ENCODE data around the gene RHEX.
A peak's percentile ranks its signal among the peaks of the same experiment; 100 is the strongest.
"Not testable (repeated sequence)": the region's sequence is repeated elsewhere in the genome, so short reads cannot be mapped to it uniquely, and the experiment has no call there.

Gene RHEX, protein sequence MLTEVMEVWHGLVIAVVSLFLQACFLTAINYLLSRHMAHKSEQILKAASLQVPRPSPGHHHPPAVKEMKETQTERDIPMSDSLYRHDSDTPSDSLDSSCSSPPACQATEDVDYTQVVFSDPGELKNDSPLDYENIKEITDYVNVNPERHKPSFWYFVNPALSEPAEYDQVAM

DNA sequence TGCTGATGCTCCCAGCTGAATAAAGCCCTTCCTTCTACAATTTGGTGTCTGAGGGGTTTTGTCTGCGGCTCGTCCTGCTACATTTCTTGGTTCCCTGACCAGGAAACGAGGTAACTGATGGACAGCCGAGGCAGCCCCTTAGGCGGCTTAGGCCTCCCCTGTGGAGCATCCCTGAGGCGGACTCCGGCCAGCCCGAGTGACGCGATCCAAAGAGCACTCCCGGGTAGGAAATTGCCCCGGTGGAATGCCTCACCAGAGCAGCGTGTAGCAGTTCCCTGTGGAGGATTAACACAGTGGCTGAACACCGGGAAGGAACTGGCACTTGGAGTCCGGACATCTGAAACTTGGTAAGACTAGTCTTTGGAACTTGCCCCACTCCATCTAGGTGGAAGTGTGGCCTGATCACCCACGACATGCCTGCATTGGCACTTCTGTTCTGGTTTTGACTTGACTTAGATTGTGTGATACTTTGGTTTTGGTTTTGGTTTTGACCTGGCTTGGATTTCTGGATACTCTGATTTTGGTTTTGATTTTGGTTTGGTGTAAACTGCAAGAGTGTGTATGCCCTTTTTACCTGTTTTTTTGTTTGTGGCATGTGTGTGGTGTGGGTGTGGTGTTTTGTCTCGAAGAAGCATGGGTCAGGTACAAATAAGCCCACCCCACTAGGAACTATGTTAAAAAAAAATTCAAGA is at the start of gene RHEX:
Gene RHEX, plus strand, starts transcription at position 255 of the 692 bp plus-strand sequence. CDS start 44,656 bp downstream, outside the sequence.
- DNase-seq, result not testable (repeated sequence)

DNA sequence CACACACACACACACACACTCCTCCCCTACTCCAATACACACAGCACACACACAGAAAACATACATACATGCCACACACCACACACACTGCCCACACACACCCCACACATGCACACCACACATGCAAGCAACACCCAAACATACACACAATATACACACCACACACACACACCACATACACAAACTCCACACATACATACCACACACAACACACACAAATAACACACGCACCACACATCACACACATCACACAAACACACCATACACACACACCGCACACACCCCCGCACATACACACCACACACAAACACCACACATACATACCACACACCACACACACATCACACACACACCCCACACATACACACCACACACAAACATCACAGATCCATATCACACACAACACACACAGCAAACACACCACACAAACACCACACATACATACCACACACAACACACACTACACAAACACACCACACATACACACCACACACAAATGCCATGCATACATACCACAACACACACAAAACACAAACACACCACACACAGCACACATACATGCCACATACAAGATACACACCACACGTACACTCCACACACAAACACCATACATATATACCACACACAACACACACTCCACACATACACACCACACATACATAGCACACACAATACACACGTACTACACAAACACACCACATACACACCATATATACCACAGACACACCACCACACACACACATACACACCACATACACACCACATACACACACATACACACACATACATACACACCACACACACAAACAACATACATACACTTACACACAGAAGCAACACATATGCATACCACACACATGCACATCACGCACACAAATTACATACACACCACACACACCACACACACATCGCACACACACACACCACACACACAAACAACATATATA is 48.8 kb upstream of the RHEX start:
- DNase-seq, result no peak

DNA sequence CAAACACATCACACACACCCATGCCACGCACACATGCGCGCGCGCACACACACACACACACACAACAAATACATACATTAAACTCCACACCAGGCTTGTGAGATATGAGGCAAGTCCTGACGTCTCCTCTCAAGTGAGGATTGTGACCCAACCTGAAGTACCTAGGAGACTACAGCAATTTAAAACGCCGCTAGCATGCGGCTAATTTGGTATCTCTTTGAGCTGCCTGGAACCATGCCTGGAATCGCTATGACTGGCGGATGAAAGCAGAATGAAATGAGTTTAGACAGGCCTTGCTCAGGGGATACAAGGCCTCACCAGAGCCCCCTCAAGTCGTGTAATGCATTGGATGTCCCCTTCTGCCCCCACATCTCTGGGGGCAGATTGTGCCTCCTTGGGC is 48.1 kb upstream of the RHEX start:
- no peak for DNase-seq

DNA sequence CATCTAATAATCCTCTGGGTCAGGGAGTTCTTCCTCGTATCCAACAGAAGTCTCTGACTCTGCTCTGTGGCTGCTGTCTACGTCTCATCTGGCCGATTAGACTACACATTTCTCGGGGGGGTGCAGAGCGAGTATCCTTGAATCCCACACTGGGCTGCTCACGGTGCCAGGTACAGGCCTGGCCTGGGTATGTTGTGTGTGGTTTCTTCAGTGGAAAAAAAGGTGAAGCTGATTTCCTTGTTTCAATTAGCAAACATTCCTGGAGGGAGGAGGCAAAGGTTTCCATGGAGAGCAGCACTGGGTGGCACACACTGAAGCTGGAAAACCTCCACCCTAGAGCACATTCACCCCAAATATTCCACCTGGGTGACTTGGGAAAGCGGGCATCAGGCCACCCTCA is 47.7 kb upstream of the RHEX start:
- no peak for DNase-seq

DNA sequence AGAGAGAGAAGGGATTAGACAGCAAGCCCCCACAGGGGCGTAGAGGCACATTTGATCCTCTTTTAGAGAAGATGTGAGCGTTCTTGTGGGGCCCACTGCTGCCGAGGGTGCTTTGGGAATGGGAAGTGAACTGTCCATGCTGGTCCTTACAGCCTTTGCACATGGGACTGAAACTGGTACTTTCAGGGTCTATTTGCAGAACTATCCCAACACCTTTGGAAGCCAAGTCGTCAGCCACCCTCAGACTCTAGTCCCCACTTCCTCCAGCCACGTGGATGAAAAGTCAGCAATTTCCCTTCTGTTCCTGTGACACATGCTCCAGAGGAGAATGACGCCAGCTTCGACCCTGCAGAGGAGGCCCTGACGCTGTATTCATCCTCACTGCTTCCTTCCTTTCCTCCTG is 47.2 kb upstream of the RHEX start:
- no peak for DNase-seq

DNA sequence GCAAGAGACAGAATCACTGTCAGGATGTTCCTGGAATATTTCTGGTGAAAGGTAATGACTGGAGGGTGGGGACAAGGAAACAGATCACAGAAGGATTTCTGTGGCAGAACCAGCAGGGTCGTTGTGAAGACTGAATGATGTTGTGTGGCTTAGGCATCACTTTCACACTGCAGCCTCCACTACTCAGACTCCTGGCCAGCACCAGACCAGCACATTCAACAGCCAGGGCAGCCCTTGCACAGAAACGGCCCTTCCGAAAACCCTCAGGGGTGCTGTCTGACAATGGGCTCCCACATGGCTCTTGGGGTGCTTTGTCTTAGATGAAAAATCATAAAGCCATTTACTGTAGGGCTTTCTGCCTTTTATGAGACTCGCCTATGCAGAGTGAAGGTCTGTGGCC is 46.0 kb upstream of the RHEX start:
- no peak for DNase-seq

DNA sequence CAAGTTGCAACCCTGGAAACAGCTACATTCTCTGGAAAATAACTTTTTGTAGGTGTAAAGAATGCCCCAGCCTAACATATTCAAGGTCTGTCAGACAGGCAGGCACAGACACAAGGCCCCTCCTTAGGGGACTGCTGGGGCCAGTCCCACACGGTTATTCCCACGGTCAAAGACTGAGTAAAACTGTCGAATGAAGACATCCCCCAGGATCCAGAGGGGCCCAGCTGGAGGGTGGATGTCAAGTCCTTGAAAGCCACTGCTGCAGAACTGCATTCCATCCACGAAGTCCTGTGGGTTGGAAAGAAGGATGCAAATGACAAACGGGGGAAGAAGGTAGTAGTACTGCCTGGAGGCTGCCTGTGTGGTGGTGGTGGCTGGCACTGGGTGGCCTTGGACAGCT is 42.9 kb upstream of the RHEX start:
- DNase-seq, result no peak

DNA sequence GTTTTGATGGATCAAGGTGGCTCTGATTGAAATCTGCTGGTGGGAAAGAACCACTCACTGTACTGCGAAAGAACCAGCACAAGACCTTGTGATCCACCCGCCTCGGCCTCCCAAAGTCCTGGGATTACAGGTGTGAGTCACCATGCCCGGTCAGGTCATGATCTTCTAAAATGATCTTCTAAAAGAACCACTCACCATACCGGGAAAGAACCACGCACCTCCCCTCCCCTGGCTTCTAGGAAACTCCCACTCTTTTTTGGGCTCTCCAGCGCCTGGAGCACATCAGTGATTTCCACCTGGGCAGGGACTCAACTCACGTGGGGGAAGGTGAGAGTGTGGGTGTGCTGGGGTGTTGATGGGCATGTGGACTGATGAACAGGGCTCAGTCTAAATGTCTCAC is 41.9 kb upstream of the RHEX start:
- no peak for DNase-seq

DNA sequence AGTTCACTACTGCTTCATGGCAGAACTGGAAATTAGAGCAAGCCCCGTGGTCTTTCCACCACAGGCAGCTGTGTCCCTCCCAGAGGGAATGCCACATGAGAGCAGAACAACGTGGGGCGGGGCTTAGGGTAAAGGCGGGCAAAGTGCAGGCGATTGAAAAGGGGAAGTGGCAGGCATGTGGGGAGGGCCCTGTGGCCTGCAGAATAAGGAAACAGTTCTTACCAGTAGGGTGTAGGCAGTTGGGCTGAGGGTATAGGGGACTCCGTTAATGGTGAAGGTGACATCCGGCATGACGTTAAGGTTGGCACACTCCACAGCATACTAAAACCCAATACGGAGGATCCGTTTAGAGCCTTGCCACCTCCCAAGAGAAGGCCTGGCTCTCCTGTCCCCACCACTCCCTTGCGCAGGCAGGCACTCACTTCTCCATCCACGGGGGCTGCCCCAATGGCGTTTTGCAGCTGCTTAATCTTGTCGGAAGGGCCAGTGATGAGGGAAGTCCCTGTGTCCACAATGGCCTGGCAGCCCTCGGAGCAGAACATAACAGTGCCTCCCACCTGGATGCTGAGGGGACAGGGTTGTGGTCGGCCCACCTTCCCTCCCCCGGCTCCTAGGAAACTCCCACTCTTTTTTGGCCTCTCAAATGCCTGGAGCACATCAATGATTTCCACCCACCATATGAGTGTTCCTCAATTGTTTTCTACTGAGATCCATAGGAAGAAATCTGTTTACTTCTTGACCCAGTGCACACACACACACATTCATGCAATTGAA is 40.7 kb upstream of the RHEX start:
- peak; percentile 3 for DNase-seq

DNA sequence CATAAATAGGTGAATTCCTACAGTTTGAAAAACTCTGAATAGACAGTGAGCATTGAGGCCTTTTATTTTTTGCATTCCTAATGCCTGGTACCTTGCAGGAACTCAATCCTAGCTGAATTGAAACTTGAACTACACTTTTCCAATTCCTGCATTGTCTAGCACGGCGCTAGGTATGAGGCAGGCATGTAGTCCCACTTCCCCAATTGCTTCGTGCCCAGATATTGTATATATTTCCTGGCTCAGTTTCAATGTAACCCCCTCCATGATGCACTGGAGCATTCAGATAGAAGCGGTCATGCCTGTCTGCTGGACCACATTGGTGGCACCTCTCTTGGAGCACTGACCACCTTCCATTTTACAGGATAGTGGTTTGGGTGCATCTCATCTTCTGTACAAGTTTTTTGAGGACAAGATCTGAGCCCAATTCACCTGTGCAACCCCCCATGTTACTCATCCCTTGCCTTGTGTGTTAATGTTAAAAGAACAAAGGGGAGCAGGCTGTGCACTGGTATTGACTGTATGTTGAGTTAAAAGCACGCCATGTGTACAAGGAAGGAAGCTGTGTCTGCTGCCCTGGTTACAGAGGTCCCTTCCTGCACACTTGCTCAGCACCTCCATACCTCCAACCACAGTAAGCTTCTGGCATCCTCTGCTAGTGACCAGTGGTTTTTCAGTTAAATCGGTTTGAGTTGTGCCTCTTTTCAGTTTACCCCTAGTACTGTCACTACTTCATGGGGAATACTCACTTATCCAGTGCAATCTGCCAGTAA is 39.8 kb upstream of the RHEX start:
- DNase-seq, result no peak

DNA sequence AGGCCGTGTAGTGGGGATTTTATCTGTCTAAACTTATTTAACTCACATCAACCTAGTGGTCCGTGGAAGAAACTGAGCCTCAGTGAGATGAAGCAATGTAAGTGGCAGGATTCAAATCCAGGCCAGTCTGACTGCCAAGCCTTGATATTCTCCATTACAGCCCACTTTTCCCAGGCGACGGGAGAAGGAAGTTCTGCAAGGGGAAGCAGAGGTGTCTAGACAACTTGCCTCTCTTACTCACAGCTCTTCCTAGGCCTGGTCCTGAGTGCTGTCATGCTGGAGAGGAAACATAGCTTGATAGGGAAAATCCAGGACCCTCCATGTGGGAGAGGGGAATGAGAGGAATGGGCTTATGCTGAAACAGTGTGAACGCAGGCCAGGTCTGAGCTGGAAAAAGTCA is 38.4 kb upstream of the RHEX start:
- DNase-seq, result no peak

DNA sequence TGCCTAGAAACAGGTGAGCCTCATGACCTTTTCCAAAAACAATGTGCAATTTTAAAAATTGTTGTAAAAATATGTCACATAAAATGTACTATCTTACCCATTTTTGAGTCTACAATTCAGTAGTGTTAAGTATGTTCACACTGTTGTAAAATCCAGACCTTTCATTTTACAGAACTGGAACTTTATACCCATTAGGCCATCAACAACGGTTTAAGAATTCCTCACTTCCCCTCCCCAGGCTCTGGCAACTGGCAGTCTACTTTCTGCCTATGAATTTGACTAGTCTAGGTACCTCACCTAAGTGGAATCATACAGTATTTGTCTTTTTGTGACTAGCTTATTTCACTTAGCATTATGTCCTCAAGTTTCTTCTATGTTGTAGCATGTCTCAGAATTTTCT is 37.9 kb upstream of the RHEX start:
- DNase-seq, result no peak

DNA sequence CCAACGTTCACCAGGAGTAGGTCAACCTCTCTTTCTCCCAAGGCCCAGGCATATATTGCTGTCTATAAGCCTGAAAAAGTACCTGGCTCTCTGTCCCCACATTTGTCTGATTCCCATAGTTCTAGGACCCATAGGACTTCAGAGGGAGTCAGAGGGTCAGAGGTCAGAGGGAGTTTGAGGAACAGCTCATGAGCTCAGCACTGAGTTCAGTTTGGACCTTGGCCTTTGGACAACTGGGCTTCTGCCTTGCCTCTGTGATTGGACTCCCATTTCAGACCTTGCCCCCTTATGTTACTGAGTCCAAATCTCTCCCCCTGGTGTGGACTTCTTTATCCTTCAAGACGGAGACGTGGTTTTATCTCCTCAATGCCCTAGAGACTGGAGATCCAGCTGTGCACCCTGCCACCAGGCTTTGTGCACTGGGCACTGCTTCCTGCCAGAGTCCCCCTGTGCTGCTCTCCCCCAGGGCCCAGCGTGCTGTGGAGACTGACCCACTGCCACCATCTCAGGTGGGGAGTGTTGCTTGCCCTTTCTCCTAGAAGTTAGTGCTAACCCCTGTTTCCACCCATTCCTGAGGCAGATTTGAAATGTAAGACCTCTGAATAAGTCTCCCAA is 32.5 kb upstream of the RHEX start:
- no peak for DNase-seq

DNA sequence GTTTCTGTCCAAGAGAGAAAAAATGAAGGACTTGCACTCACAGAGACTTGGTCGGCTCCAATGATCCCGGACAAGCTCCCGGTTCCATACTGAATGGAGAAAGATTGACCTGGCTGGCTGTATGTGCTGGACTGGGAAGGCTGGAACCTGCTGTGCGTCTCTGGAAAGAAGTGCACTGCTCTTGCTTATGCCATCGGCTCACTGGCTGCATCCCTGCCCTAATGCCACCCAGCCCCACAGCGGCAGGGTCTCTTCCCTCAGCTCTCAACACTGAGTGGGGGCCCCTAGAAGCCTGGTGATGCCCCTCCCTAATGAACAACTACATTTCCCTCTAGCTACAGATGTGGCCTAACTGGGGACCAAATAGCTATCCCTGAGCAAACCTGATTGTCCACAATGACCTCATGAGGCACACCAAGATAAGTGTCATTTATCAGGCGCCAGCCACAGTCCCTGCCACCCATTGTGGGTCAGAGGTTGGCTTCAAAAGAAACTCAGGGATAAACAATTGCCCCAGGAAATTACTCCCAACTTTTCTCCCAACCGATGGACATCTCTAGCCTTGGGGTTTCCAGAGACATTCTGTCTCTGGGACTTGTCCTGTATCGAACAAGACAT is 31.9 kb upstream of the RHEX start:
- no peak for DNase-seq

DNA sequence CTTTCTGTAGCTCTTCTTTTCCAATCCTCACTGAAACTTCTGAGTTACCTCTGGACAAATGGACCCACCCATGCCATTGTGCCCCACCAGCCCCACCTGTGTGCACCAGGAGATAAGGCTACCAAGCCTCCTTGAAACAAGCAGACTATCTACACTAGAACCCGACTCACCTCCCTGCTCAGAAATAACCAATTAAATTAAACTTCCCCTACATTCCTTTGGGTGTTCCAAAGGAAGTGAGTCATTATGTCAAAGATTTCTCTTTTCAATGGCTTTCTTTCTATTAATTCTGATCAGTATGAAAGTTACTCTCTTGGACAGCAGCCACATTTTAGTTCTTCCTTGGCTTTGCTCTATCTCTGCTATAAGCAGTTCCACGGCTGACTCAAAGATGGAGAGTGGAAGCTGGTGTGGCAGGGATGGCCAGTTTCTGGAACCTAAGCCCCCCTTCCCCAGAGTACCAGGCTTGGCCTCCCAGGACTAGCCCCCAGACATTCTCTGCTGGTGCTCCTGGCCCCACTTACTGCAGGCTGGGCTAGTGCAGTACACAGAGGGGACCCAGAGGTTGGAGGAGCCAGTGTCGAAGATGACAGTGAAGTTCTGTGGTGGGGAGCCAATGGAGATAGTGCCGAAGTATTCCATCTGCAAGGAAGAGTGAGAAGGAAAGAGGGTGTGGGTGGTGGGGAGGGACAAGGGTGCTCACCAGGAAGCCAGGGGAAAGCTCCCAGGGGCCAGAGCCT is 31.2 kb upstream of the RHEX start:
- no peak for DNase-seq

DNA sequence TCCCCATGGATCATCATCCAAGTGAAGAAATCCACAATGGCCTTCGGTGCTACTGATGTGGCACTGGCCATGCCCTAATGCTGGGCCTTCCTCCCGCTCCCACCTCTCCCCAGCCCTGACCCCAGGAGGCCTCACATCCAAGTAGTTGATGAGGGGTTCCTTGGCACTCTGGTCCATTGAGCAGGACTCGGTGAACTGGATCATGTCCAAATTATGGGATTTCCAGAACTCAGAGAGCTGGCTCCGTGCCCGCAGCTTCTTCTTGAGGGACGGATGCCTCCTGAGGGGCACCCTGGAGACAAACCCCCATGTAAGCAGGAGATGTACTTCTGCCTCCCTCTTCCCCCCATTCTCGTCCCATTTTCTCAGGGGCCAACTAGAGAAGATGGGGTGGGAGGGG is 30.2 kb upstream of the RHEX start:
- no peak for DNase-seq

DNA sequence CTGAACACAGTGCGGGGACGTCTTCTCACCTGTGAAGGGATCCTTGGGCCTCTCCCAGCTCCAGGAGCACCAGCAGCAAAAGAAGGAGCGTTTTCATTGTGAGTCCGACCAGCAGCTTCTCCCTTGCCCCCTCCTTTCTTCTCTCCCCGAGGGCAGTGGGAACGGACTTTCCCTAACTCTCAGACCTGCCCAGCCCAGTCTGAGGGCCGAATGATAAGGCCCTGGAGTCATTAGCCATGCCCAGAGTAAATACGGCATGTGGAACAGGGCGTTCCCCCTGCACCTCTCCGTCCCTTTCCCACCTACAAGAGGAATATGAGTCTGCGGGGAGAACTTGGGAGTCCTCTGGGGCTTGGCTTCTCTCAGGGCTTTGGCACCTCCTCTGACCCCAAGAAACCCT is 29.3 kb upstream of the RHEX start, which contains the start of gene CTSE:
Gene CTSE, minus strand, starts transcription at position 201 of the 400 bp plus-strand sequence. Its CDS starts 104 bp downstream, at position 97.
- no peak for DNase-seq

DNA sequence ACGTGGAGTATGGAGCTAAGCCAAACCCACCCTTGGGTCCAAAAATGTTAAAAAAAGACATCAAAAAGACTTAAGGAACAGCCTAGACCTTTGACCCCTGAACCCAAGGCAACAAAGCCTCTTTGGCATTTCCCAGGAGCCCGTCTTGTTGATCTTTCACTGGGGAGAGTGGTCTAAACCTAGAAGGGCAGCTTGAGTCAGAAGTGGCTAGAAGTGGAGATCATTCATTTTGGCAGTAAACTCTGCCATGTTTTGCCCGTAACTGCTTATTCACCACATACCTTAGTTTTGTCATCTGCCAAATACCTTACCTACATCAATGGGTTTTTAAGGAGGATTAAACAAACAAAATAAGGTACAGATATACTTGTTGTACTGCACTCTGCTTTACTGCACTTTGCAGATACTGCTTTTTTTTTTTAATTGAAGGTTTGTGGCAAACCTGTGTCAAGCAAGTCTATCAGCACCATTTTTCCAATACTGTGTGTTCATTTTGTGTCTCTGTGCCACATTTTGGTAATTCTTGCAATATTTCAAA is 27.6 kb upstream of the RHEX start:
- no peak for DNase-seq

DNA sequence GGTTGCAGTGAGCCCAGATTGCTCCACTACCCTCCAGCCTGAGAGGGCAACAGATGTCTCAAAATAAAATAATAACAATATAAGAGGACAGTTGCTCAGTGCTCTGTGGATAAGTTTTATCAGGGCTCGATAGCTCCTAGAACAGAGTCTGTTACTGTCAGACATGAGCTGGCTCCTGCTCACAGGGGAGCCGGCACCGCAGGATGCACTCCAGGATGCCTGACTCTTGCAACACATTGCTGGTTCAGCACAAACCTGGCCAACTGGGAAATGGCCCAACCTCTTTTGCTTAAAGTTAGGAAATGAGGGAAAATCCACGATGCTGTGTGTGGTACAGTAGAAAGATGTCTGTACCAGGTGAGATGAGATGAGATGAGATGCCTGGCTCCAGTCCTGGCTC is 23.5 kb upstream of the RHEX start:
- DNase-seq, result no peak

DNA sequence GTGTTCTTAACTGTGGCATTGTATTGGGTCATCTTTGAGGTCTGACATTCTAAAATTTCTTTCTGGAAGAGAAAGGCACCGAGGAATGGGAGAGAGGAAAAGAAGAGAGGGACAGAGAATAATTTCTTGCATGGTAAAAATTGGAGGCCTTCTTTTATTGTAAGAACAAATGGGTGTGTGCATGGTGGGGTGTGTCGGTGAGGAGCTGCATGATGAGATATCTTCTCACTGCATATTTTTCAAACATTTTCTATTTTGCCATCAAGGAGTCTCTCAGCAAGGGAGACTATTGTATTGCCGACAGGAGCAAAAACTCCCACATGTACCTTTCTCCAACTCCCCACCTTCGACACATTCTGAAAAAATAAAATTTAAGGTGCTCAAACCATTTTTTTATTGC is 22.8 kb upstream of the RHEX start:
- no peak for DNase-seq

All from NCI-H2171 (cell line).